Panc1 (cell line): ENCODE results near the gene PALD1. TPM values are rescaled to one million over a fixed set of nuclear protein-coding genes. Genes with fewer than 3 reads are reported as not detected.

Source experiments
- ATAC-seq: fragments of 200-7000 bp; cut with Tn5 transposase; 2 replicates; pipeline ENCODE4 v1.9.1; 2020; ENCODE audit warnings: mild to moderate bottlenecking, moderate library complexity
- Bru-seq: library from RNA; stranded (reverse); fragments of 400-500 nt; gene quantifications from one replicate; lab custom pipeline; 2021; lab: Mats Ljungman, UMichigan
- BruChase-seq, 2 experiments: library from RNA; stranded (reverse); fragments of 400-500 nt; gene quantifications; one replicate each; lab custom pipeline; 2021; lab: Mats Ljungman, UMichigan
- BruUV-seq: library from RNA; stranded (reverse); fragments of 400-500 nt; replicated peaks from 2 replicates; lab custom pipeline; 2021; lab: Mats Ljungman, UMichigan
- CTCF ChIA-PET: fragments of 300-600 bp; sonication (Branson Sonifier 250); formaldehyde crosslinking; loops from one replicate; lab custom pipeline; 2022; ENCODE audit warnings: antibody characterized with exemption; lab: Charles Lee
- POLR2A ChIA-PET: fragments of 300-600 bp; sonication (Branson Sonifier 250); formaldehyde crosslinking; loops from one replicate; lab custom pipeline; 2022; ENCODE audit warnings: antibody characterized with exemption; lab: Charles Lee
- DNase-seq: peaks from one replicate; pipeline ENCODE4 v3.0.0-alpha.2; 2010; ENCODE audit warnings: low read depth, low spot score
- H3K27ac ChIP-seq: 2 replicates; pipeline ENCODE4 v1.5.1; 2011; ENCODE audit warnings: mild to moderate bottlenecking, low read length, inconsistent platforms
- H3K27me3 ChIP-seq: fragments of 200-500 bp; sonication (Bioruptor generic); 2 replicates; pipeline ENCODE4 v1.6.0; 2014; ENCODE audit warnings: low read length, inconsistent platforms; ENCODE audit not compliant: control insufficient read depth, insufficient read depth
- H3K36me3 ChIP-seq: fragments of 200-500 bp; sonication (Bioruptor generic); 2 replicates; pipeline ENCODE4 v1.5.1; 2014; ENCODE audit warnings: inconsistent platforms, mild to moderate bottlenecking, low read length, moderate library complexity; ENCODE audit not compliant: control insufficient read depth, insufficient read depth
- H3K4me1 ChIP-seq: 2 replicates; pipeline ENCODE4 v1.5.1; 2011; ENCODE audit warnings: inconsistent platforms, mild to moderate bottlenecking, low read length, moderate library complexity; ENCODE audit not compliant: control insufficient read depth, insufficient read depth
- H3K4me3 ChIP-seq, 2 experiments: 2 replicates each; pipeline ENCODE4 v1.5.1; 2011 to 2012; ENCODE audit warnings: low read depth in 2 of 2, low read length in 2 of 2, mild to moderate bottlenecking in 2 of 2, inconsistent platforms in 1 of 2, moderate library complexity in 1 of 2
- H3K9me3 ChIP-seq: fragments of 200-500 bp; sonication (Bioruptor generic); 2 replicates; pipeline ENCODE4 v1.5.1; 2014; ENCODE audit warnings: low read depth, mild to moderate bottlenecking, inconsistent platforms, low read length, moderate library complexity; ENCODE audit not compliant: control insufficient read depth, insufficient read depth
- POLR2AphosphoS5 ChIP-seq: IDR thresholded peaks from 2 replicates; pipeline ENCODE4 v1.6.1; 2012; ENCODE audit warnings: mild to moderate bottlenecking, low read depth, low read length, moderate library complexity
- SIN3A ChIP-seq: IDR thresholded peaks from 2 replicates; pipeline ENCODE4 v1.6.1; 2012; ENCODE audit warnings: low read depth, mild to moderate bottlenecking, low read length, moderate library complexity, borderline replicate concordance; ENCODE audit not compliant: insufficient read depth
- TCF7L2 ChIP-seq: IDR thresholded peaks from 2 replicates; pipeline ENCODE4 v1.6.1; 2011; ENCODE audit warnings: mild to moderate bottlenecking, low read depth, low read length, inconsistent platforms
- in situ Hi-C: cut with HindIII; loops from 2 replicates; pipeline ENCODE4 v1.10.0; 2016; ENCODE audit warnings: low sequenced_read_pairs, low pct_unique_long_range_greater_than_20kb
- intact Hi-C: fragments of 100-400 bp; cut with micrococcal nuclease; formaldehyde crosslinking; loops from one replicate; pipeline ENCODE4 v1.10.0; 2022; ENCODE audit not compliant: unreplicated experiment
- long read RNA-seq: library from polyadenylated mRNA; unstranded; transcript quantifications from one replicate; pipeline ENCODE4 v2.0.0, GENCODE V29; 2021; ENCODE audit not compliant: unreplicated experiment
- polyA plus RNA-seq: library from polyadenylated mRNA; unstranded; fragments of >200 nt; gene quantifications from one replicate; pipeline ENCODE4 v1.2.1, GENCODE V29; 2012; ENCODE audit warnings: missing spikeins; ENCODE audit not compliant: insufficient read length
- total RNA-seq: library from RNA; stranded (reverse); gene quantifications from one replicate; pipeline ENCODE4 v1.2.1, GENCODE V29; 2021; ENCODE audit not compliant: unreplicated experiment
- TF ChIP-seq, protein P1 (sequence below): fragments of 450-650 bp; IDR thresholded peaks from 2 replicates; pipeline ENCODE4 v1.5.1; 2017; ENCODE audit warnings: mild to moderate bottlenecking
- TF ChIP-seq, protein P2 (sequence below), 2 experiments: IDR thresholded peaks; 2 replicates each; pipeline ENCODE4 v1.6.1; 2011 to 2012; ENCODE audit warnings: low read depth in 2 of 2, control low read depth in 1 of 2, low read length in 1 of 2, mild to moderate bottlenecking in 1 of 2, moderate library complexity in 1 of 2; ENCODE audit not compliant: insufficient read depth in 1 of 2

PALD1 gene
- 3.0 TPM for total RNA-seq
- 4.8 TPM for polyA plus RNA-seq
- percentile 42 among the genes with signal in this experiment for Bru-seq, nascent RNA
- BruChase-seq, experiment 1, labeled RNA remaining after a 2-hour chase = percentile 43 among the genes with signal in this experiment
- BruChase-seq, experiment 2, labeled RNA remaining after a 6-hour chase = percentile 44 among the genes with signal in this experiment
- long read RNA-seq, full-length matches to known transcripts = 1 of 7 reads
- long read RNA-seq, partial matches to known transcripts = 1 of 7 reads
- long read RNA-seq, other reads (novel, unspliced or antisense) = 5 of 7 reads

DNA sequence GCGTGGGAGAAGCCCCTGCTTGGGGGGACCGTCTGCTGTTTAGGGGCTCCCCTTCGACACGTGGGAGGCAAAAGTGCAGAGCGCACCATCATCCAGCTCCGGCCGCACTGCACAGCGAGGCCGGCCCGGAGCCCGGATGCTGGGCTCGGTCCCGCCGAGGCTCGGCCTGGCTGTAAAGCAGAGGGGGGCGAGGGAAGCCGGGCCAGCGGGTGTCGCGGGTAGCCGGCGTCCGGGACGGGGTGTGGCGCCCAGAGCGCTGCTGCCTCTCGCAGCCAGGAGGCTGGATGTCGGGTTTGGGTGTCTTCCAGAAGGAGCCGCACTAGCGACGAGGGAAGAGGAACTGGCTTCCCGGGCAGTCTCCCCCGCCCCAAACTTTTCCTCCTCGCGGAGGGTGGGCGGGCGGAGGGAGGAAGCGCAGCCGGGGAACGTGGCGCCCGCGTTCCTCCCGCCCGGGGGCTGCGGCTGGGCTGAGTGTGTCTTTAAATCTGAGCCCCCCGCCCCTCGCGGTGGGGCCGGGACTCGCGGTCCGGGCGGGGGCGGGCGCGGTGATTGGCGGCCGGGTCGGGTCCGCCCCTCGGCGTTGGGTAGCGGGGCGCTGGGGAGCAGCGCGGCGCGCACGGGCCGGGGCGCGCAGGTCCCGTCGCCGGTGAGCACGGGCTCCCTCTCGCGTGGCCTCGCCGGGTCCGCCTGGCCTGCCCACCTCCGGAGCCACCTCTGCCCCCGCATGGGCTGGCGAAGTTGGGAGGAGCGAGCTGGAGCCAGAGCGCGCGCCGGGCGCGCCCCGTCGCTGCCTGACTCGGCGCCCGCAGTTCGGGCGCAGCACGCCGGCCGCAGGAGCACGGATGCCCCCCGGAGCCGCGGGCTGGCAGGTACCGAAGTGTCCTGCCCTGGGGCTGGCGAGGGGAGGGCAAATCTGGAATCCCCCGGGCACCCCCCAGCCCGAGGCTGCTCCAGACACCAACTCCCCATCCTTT lies at the start of gene PALD1:
PALD1 (plus strand) TSS at position 577 of the 974 bp plus-strand sequence. CDS start 47,185 bp downstream, outside the sequence.
- no TSS peak for BruUV-seq
- intact Hi-C loops = no loop called here
- H3K27me3 ChIP-seq = no peaks in the 10 kb centered on the region

More for the DNA sequence above, at the start of gene PALD1:
- TF ChIP-seq, protein P1, sequence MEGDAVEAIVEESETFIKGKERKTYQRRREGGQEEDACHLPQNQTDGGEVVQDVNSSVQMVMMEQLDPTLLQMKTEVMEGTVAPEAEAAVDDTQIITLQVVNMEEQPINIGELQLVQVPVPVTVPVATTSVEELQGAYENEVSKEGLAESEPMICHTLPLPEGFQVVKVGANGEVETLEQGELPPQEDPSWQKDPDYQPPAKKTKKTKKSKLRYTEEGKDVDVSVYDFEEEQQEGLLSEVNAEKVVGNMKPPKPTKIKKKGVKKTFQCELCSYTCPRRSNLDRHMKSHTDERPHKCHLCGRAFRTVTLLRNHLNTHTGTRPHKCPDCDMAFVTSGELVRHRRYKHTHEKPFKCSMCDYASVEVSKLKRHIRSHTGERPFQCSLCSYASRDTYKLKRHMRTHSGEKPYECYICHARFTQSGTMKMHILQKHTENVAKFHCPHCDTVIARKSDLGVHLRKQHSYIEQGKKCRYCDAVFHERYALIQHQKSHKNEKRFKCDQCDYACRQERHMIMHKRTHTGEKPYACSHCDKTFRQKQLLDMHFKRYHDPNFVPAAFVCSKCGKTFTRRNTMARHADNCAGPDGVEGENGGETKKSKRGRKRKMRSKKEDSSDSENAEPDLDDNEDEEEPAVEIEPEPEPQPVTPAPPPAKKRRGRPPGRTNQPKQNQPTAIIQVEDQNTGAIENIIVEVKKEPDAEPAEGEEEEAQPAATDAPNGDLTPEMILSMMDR = no peak
- TF ChIP-seq TCF7L2 = no peak
- TF ChIP-seq, protein P2, sequence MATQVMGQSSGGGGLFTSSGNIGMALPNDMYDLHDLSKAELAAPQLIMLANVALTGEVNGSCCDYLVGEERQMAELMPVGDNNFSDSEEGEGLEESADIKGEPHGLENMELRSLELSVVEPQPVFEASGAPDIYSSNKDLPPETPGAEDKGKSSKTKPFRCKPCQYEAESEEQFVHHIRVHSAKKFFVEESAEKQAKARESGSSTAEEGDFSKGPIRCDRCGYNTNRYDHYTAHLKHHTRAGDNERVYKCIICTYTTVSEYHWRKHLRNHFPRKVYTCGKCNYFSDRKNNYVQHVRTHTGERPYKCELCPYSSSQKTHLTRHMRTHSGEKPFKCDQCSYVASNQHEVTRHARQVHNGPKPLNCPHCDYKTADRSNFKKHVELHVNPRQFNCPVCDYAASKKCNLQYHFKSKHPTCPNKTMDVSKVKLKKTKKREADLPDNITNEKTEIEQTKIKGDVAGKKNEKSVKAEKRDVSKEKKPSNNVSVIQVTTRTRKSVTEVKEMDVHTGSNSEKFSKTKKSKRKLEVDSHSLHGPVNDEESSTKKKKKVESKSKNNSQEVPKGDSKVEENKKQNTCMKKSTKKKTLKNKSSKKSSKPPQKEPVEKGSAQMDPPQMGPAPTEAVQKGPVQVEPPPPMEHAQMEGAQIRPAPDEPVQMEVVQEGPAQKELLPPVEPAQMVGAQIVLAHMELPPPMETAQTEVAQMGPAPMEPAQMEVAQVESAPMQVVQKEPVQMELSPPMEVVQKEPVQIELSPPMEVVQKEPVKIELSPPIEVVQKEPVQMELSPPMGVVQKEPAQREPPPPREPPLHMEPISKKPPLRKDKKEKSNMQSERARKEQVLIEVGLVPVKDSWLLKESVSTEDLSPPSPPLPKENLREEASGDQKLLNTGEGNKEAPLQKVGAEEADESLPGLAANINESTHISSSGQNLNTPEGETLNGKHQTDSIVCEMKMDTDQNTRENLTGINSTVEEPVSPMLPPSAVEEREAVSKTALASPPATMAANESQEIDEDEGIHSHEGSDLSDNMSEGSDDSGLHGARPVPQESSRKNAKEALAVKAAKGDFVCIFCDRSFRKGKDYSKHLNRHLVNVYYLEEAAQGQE (IDR thresholded peaks at IDR 0.05; ENCODE audit: insufficient read depth in 1 of 2, low read depth in 2 of 2, low read length in 1 of 2) = no peak
- TF ChIP-seq POLR2AphosphoS5 = no peak
- TF ChIP-seq SIN3A = no peak
- Histone ChIP-seq H3K27ac (peak within 1 kb of the TSS; percentile 44; the same call in 1 of the 2 replicates), H3K9me3 (no peaks in the 10 kb centered on the region), H3K36me3 (peaks cover 3% of the 10 kb centered on the region; the same call in 1 of the 2 replicates), H3K4me3 (peak within 1 kb of the TSS; percentile 46), H3K4me1 (peaks cover 10% of the 10 kb centered on the region)
- in situ Hi-C loops = no loop called here
- CTCF ChIA-PET = no interaction called here
- DNase-seq (no peak), ATAC-seq (peak; percentile 72)
- POLR2A ChIA-PET = interaction anchor here (0.5 kb wide), 1 partner anchor 55 kb away, joined by 3 read pairs; no protein-coding TSS in a partner anchor
